Neural progenitor cell (in vitro differentiated cells): ENCODE measurements around the gene EVA1A.

Experiments used
- CTCF ChIP-seq: fragments of 200-600 bp; sonication (generic); IDR thresholded peaks from 2 replicates; pipeline ENCODE4 v1.5.1; 2017; ENCODE audit warnings: antibody characterized with exemption, mild to moderate bottlenecking
- EZH2 ChIP-seq: fragments of 200-600 bp; sonication (generic); IDR thresholded peaks from 2 replicates; pipeline ENCODE4 v1.6.1; 2017; ENCODE audit warnings: antibody characterized with exemption, mild to moderate bottlenecking, moderate library complexity

- no peak for TF ChIP-seq CTCF
- no peak for TF ChIP-seq EZH2
These were observed 37.2 kb upstream of the EVA1A start for GRCh38 chr2:75597949-75598348.
